Liver (tissue), 9 donors: Measurements from ENCODE around the gene ALK. TPM values are rescaled to one million over a fixed set of nuclear protein-coding genes. Genes with fewer than 3 reads are reported as not detected.

Experiments used
- DNase-seq: peaks from one replicate; pipeline ENCODE4 v3.0.0-alpha.2; 2017; ENCODE audit warnings: low spot score
- H3K27ac ChIP-seq, 2 donors: one replicate each; pipeline ENCODE4 v1.7.0; 2013; ENCODE audit warnings: inconsistent platforms in 2 of 2, low read length in 2 of 2, control low read depth in 1 of 2, low read depth in 1 of 2, mild to moderate bottlenecking in 1 of 2
- H3K27me3 ChIP-seq, 4 donors: one replicate each; pipeline versions ENCODE4 v1.6.1 to v1.7.0; 2013; ENCODE audit warnings: low read length in 3 of 4, inconsistent platforms in 1 of 4, mild to moderate bottlenecking in 1 of 4, moderate library complexity in 1 of 4; ENCODE audit not compliant: control insufficient read depth in 4 of 4, insufficient read depth in 4 of 4
- H3K36me3 ChIP-seq, 4 donors: one replicate each; pipeline versions ENCODE4 v1.6.1 to v1.7.0; 2013; ENCODE audit warnings: low read length in 3 of 4, mild to moderate bottlenecking in 3 of 4, low read depth in 1 of 4, moderate library complexity in 1 of 4; ENCODE audit not compliant: control insufficient read depth in 4 of 4, insufficient read depth in 3 of 4
- H3K4me1 ChIP-seq, 4 donors: one replicate each; pipeline versions ENCODE4 v1.6.1 to v1.7.0; 2013; ENCODE audit warnings: low read length in 3 of 4, mild to moderate bottlenecking in 3 of 4, moderate library complexity in 1 of 4; ENCODE audit not compliant: control insufficient read depth in 4 of 4, insufficient read depth in 4 of 4
- H3K4me3 ChIP-seq, 3 donors: one replicate each; pipeline versions ENCODE4 v1.6.1 to v1.7.0; 2013; ENCODE audit warnings: low read length in 3 of 3, control low read depth in 1 of 3, low read depth in 1 of 3, mild to moderate bottlenecking in 1 of 3
- H3K9ac ChIP-seq, 2 donors: one replicate each; pipeline ENCODE4 v1.7.0; 2013; ENCODE audit warnings: low read length in 2 of 2, mild to moderate bottlenecking in 2 of 2, moderate library complexity in 2 of 2, control low read depth in 1 of 2, low read depth in 1 of 2
- H3K9me3 ChIP-seq, 4 donors: one replicate each; pipeline versions ENCODE4 v1.6.1 to v1.7.0; 2013; ENCODE audit warnings: low read length in 3 of 4; ENCODE audit not compliant: control insufficient read depth in 4 of 4
- ATF3 ChIP-seq: IDR thresholded peaks from 2 replicates; pipeline ENCODE4 v1.6.1; 2016; ENCODE audit warnings: antibody characterized with exemption
- EGR1 ChIP-seq, 2 donors: IDR thresholded peaks; 2 replicates each; pipeline ENCODE4 v1.6.1; 2016 to 2018; ENCODE audit warnings: antibody characterized with exemption in 2 of 2, low read depth in 2 of 2
- FOXA1 ChIP-seq: IDR thresholded peaks from 2 replicates; pipeline ENCODE4 v1.6.1; 2016; ENCODE audit warnings: antibody characterized with exemption
- FOXA2 ChIP-seq: IDR thresholded peaks from 2 replicates; pipeline ENCODE4 v1.6.1; 2016; ENCODE audit warnings: antibody characterized with exemption
- GABPA ChIP-seq, 2 donors: IDR thresholded peaks in 1 of 2; conservative IDR thresholded peaks in 1 of 2; 2 replicates each; pipeline ENCODE4 v1.6.1; 2016; ENCODE audit warnings: antibody characterized with exemption in 2 of 2, mild to moderate bottlenecking in 1 of 2, moderate library complexity in 1 of 2
- HNF4A ChIP-seq, 2 donors: conservative IDR thresholded peaks; 2 replicates each; pipeline ENCODE4 v1.6.1; 2016; ENCODE audit warnings: antibody characterized with exemption in 2 of 2, mild to moderate bottlenecking in 2 of 2
- HNF4G ChIP-seq: IDR thresholded peaks from 2 replicates; pipeline ENCODE4 v1.6.1; 2016; ENCODE audit warnings: antibody characterized with exemption
- JUND ChIP-seq, 2 donors: IDR thresholded peaks; 2 replicates each; pipeline ENCODE4 v1.6.1; 2016; ENCODE audit warnings: antibody characterized with exemption in 2 of 2
- NR2F2 ChIP-seq: IDR thresholded peaks from 2 replicates; pipeline ENCODE4 v1.6.1; 2016; ENCODE audit warnings: antibody characterized with exemption
- RXRA ChIP-seq, 2 donors: IDR thresholded peaks; 2 replicates each; pipeline ENCODE4 v1.6.1; 2017 to 2018; ENCODE audit warnings: antibody characterized with exemption in 2 of 2, mild to moderate bottlenecking in 1 of 2
- SP1 ChIP-seq: IDR thresholded peaks from 2 replicates; pipeline ENCODE4 v1.6.1; 2018; ENCODE audit warnings: antibody characterized with exemption, mild to moderate bottlenecking
- YY1 ChIP-seq: IDR thresholded peaks from 2 replicates; pipeline ENCODE4 v1.6.1; 2016; ENCODE audit warnings: antibody characterized with exemption, mild to moderate bottlenecking
- WGBS: extraction: QIAGEN DNeasy Blood & Tissue Kit; methylation state at CpG from one replicate; pipeline ENCODE4 v1.1.7; 2013; 5-methylcytosine and 5-hydroxymethylcytosine counted together
- polyA plus RNA-seq, 2 donors: library from polyadenylated mRNA; stranded (reverse) in 1 of 2; unstranded in 1 of 2; fragments of 200-250 nt in 1 of 2; fragments of >200 nt in 1 of 2; fragmentation: Nextera tagmentation in 1 of 2; extraction: Ambion mirVana in 1 of 2; gene quantifications; one replicate each; pipeline versions ENCODE4 v1.2.1 to v1.2.3, GENCODE V29; 2013 to 2015
- total RNA-seq, 2 donors: library from RNA; depleted of rRNA; stranded (reverse); fragments of >200 nt; gene quantifications; one replicate each; pipeline ENCODE4 v1.2.3, GENCODE V29; 2014
- TF ChIP-seq, protein P1 (sequence below): IDR thresholded peaks from 2 replicates; pipeline ENCODE4 v1.6.1; 2016; ENCODE audit warnings: antibody characterized with exemption
- TF ChIP-seq, protein P2 (sequence below): IDR thresholded peaks from 2 replicates; pipeline ENCODE4 v1.6.1; 2016; ENCODE audit warnings: antibody characterized with exemption, mild to moderate bottlenecking
- donor health status: healthy.
- donor health status: healthy.
- donor health status: healthy.
- donor health status: healthy.
- donor health status: healthy.

ALK gene
- total and polyA plus RNA-seq, 4 donors: under 0.01 TPM; not detected in 3

- no peaks in the 10 kb centered on the region for H3K36me3 ChIP-seq
- H3K4me1 ChIP-seq: no peaks in the 10 kb centered on the region
- H3K4me3 ChIP-seq: no peak overlapping the region
- TF ChIP-seq YY1: no peak
- no peak for TF ChIP-seq EGR1 (IDR thresholded peaks at IDR 0.05; ENCODE audit: low read depth in 2 of 2)
- TF ChIP-seq, protein P1, sequence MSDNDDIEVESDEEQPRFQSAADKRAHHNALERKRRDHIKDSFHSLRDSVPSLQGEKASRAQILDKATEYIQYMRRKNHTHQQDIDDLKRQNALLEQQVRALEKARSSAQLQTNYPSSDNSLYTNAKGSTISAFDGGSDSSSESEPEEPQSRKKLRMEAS: no peak
- no peak for TF ChIP-seq FOXA1
- TF ChIP-seq FOXA2: no peak
- TF ChIP-seq NR2F2: no peak
- no peak for TF ChIP-seq RXRA (IDR thresholded peaks at IDR 0.05)
- TF ChIP-seq, protein P2, sequence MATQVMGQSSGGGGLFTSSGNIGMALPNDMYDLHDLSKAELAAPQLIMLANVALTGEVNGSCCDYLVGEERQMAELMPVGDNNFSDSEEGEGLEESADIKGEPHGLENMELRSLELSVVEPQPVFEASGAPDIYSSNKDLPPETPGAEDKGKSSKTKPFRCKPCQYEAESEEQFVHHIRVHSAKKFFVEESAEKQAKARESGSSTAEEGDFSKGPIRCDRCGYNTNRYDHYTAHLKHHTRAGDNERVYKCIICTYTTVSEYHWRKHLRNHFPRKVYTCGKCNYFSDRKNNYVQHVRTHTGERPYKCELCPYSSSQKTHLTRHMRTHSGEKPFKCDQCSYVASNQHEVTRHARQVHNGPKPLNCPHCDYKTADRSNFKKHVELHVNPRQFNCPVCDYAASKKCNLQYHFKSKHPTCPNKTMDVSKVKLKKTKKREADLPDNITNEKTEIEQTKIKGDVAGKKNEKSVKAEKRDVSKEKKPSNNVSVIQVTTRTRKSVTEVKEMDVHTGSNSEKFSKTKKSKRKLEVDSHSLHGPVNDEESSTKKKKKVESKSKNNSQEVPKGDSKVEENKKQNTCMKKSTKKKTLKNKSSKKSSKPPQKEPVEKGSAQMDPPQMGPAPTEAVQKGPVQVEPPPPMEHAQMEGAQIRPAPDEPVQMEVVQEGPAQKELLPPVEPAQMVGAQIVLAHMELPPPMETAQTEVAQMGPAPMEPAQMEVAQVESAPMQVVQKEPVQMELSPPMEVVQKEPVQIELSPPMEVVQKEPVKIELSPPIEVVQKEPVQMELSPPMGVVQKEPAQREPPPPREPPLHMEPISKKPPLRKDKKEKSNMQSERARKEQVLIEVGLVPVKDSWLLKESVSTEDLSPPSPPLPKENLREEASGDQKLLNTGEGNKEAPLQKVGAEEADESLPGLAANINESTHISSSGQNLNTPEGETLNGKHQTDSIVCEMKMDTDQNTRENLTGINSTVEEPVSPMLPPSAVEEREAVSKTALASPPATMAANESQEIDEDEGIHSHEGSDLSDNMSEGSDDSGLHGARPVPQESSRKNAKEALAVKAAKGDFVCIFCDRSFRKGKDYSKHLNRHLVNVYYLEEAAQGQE: no peak
- TF ChIP-seq HNF4G: no peak
- no peak for TF ChIP-seq HNF4A (conservative IDR thresholded peaks at IDR 0.05)
- DNase-seq: no peak
- no peak overlapping the region for H3K9ac ChIP-seq
- 81% methylated on average over 5 of the region's 5 CpGs for WGBS
- no peaks in the 10 kb centered on the region for H3K27me3 ChIP-seq
- no peaks in the 10 kb centered on the region for H3K9me3 ChIP-seq
- no peak overlapping the region for H3K27ac ChIP-seq
Measured at GRCh38 chr2:29272311-29272710, 649.1 kb downstream of the ALK start.

GRCh38 chr2:29270701-29271121 is 650.7 kb downstream of the ALK start:
- no peak for DNase-seq
- TF ChIP-seq FOXA1: no peak
- no peak for TF ChIP-seq GABPA (IDR thresholded peaks at IDR 0.05 in 1 of 2, conservative IDR thresholded peaks at IDR 0.05 in 1 of 2)
- TF ChIP-seq, protein P1: no peak
- TF ChIP-seq ATF3: no peak
- TF ChIP-seq JUND (IDR thresholded peaks at IDR 0.05): no peak
- no peak for TF ChIP-seq SP1
- TF ChIP-seq, protein P2: no peak
- no peak for TF ChIP-seq RXRA (IDR thresholded peaks at IDR 0.05)
- TF ChIP-seq HNF4G: no peak
- 88% methylated on average over 5 of the region's 5 CpGs for WGBS

More at GRCh38 chr2:29270701-29271121, 650.7 kb downstream of the ALK start:
- Histone ChIP-seq H3K27ac (no peak overlapping the region), H3K9ac (no peak overlapping the region), H3K27me3 (no peaks in the 10 kb centered on the region), H3K9me3 (no peaks in the 10 kb centered on the region), H3K4me3 (no peak overlapping the region), H3K4me1 (no peaks in the 10 kb centered on the region), H3K36me3 (no peaks in the 10 kb centered on the region)
